ENCODE data around the gene PDCD10.
A peak's percentile ranks its signal among the peaks of the same experiment; 100 is the strongest.

PDCD10 gene

GRCh38 chr3:167734498-167735232, at the start of gene PDCD10:
TSS of gene PDCD10 (minus strand) at chr3:167734892. CDS start at chr3:167720157, 14,735 bp downstream.
- peak; percentile 96 for DNase-seq

- no peak for DNase-seq
These were observed 49.1 kb upstream of the PDCD10 start for GRCh38 chr3:167783781-167784180.

- DNase-seq = no peak
These were observed 45.7 kb upstream of the PDCD10 start for GRCh38 chr3:167780214-167780883.

GRCh38 chr3:167777356-167777755, 42.7 kb upstream of the PDCD10 start:
- DNase-seq = no peak

GRCh38 chr3:167776066-167776685, 41.5 kb upstream of the PDCD10 start:
- no peak for DNase-seq

GRCh38 chr3:167773584-167773983, 38.9 kb upstream of the PDCD10 start:
- no peak for DNase-seq

GRCh38 chr3:167772992-167773391, 38.3 kb upstream of the PDCD10 start:
- no peak for DNase-seq

GRCh38 chr3:167762296-167762695, 27.6 kb upstream of the PDCD10 start:
- peak; percentile 5 for DNase-seq

GRCh38 chr3:167761302-167761701, 26.6 kb upstream of the PDCD10 start:
- no peak for DNase-seq

GRCh38 chr3:167754049-167754448, 19.4 kb upstream of the PDCD10 start:
- no peak for DNase-seq

GRCh38 chr3:167750272-167750971, 15.7 kb upstream of the PDCD10 start:
- peak; percentile 85 for DNase-seq

GRCh38 chr3:167749728-167750127, 15.0 kb upstream of the PDCD10 start:
- DNase-seq = peak; percentile 29

- no peak for DNase-seq
These were observed 14.5 kb upstream of the PDCD10 start for GRCh38 chr3:167749209-167749608.

- no peak for DNase-seq
These were observed 9.1 kb upstream of the PDCD10 start for GRCh38 chr3:167743799-167744198.

- peak; percentile 53 for DNase-seq
These were observed 7.6 kb upstream of the PDCD10 start for GRCh38 chr3:167742338-167742737.

GRCh38 chr3:167740961-167741587, 6.4 kb upstream of the PDCD10 start:
- DNase-seq = peak; percentile 75

GRCh38 chr3:167739190-167739810, 4.6 kb upstream of the PDCD10 start:
- peak; percentile 60 for DNase-seq

- DNase-seq = no peak
These were observed 3.3 kb upstream of the PDCD10 start for GRCh38 chr3:167738037-167738436.

- DNase-seq = peak; percentile 16
These were observed 2.3 kb upstream of the PDCD10 start for GRCh38 chr3:167736997-167737396.

- peak; percentile 43 for DNase-seq
These were observed 1.6 kb upstream of the PDCD10 start for GRCh38 chr3:167736264-167736787.

- peak; percentile 89 for DNase-seq
These were observed 794 bp upstream of the PDCD10 start, which contains the start of gene SERPINI1 for GRCh38 chr3:167735233-167736138. TSS of gene SERPINI1 (plus strand) at chr3:167735721. CDS start at chr3:167789129, 53,408 bp downstream.
